ENCODE measurements around the gene ARHGEF17. TPM values are rescaled to one million over a fixed set of nuclear protein-coding genes. Genes with fewer than 3 reads are reported as not detected.

ARHGEF17 gene
- total RNA-seq, 1 donor from 2014 or later: 43.3 TPM

DNA sequence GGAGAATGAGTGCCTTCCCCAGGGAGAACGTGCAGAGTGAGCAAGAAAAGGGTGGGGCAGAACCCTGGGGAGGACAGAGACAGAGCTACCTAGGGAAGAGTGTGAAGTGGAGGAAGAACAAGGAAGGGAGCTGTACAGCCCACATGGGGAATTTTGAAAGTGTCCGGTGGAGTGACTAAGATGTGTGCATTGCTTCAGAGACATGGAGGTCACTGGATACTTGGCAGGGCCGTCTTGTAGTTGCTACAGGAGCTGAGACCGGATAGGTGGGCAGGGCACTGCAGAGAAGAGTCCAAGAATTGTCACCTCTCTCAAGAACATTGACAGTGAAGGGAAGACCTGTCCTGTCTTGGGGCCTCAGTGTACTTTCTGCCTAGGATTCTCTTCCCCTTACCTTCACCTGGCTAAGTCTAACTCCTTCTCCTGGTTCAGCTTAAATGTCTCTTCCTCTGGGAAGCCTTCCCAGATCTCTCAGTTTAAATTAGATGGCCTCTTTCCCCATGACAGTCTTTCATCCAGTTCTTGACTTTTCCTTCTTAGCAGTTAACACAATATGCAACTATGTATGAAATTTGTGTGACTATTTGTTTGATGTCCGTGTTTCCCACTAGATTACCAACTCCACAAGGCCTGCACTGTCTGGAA lies 45.1 kb upstream of the ARHGEF17 start:
- DNase-seq: no peak
- TF ChIP-seq, protein P1, sequence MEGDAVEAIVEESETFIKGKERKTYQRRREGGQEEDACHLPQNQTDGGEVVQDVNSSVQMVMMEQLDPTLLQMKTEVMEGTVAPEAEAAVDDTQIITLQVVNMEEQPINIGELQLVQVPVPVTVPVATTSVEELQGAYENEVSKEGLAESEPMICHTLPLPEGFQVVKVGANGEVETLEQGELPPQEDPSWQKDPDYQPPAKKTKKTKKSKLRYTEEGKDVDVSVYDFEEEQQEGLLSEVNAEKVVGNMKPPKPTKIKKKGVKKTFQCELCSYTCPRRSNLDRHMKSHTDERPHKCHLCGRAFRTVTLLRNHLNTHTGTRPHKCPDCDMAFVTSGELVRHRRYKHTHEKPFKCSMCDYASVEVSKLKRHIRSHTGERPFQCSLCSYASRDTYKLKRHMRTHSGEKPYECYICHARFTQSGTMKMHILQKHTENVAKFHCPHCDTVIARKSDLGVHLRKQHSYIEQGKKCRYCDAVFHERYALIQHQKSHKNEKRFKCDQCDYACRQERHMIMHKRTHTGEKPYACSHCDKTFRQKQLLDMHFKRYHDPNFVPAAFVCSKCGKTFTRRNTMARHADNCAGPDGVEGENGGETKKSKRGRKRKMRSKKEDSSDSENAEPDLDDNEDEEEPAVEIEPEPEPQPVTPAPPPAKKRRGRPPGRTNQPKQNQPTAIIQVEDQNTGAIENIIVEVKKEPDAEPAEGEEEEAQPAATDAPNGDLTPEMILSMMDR (IDR thresholded peaks at IDR 0.05; ENCODE audit: partially characterized antibody, unreplicated experiment): no peak
- Mint-ChIP-seq H3K27me3 (ENCODE audit: unreplicated experiment) (peaks cover 8% of the 10 kb centered on the region), H3K27ac (ENCODE audit: unreplicated experiment) (no peak overlapping the region), H3K9me3 (ENCODE audit: unreplicated experiment) (peaks cover 3% of the 10 kb centered on the region), H3K4me1 (ENCODE audit: low read depth, unreplicated experiment) (peaks cover 28% of the 10 kb centered on the region), H3K4me3 (ENCODE audit: unreplicated experiment) (no peak overlapping the region), H3K36me3 (ENCODE audit: unreplicated experiment) (no peaks in the 10 kb centered on the region)

DNA sequence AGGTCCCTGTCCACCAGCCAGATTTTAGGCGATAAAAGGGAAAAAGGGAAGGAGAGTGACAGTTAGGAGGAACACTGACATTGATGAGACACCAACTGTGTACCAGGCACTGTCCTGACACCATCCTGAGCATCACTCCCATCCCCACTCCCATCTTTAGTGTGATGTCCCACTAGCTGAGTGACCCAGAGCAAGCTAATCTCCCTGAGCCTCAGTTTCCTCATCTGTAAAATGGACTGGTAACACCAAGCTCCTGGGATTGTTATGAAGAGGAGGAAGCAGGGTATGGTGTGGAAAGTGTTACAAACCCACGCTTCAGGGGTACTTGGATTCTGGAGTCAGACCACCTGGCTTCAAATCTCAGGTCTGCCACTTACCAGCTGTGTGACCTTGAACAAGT lies 44.4 kb upstream of the ARHGEF17 start:
- Mint-ChIP-seq H3K9me3 (ENCODE audit: unreplicated experiment) (peaks cover 3% of the 10 kb centered on the region), H3K36me3 (ENCODE audit: unreplicated experiment) (no peaks in the 10 kb centered on the region), H3K4me1 (ENCODE audit: low read depth, unreplicated experiment) (peaks cover 27% of the 10 kb centered on the region), H3K4me3 (ENCODE audit: unreplicated experiment) (no peak overlapping the region), H3K27me3 (ENCODE audit: unreplicated experiment) (peaks cover 8% of the 10 kb centered on the region), H3K27ac (ENCODE audit: unreplicated experiment) (no peak overlapping the region)
- no peak for DNase-seq
- TF ChIP-seq, protein P1 (IDR thresholded peaks at IDR 0.05; ENCODE audit: partially characterized antibody, unreplicated experiment): no peak

DNA sequence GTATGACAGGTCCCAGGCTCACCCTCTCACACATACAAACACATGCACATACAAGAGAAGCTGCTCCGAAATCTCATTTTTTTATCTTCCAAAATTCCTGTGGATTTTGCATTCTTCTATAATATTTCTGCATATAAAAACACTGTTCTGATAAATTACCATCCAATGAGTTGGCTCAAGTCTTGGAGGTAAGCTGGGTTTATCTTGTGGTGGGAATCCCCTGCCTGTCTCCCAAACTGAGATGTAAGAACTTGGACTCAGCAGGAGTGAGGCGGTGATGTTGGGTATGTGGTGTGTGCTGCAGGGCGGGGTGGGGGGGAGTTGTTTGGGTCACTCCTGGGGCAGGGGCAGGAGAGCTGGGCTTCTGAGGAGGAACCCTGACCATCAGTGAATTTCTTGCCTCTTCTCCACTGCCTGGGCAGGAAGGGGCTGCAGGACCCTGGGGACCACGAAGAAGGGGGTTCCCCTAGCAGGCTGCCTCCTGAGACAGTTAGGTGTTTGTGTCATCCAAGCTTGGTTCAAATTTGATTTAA lies 42.7 kb upstream of the ARHGEF17 start:
- Mint-ChIP-seq H3K27ac (ENCODE audit: unreplicated experiment) (no peak overlapping the region), H3K36me3 (ENCODE audit: unreplicated experiment) (no peaks in the 10 kb centered on the region), H3K9me3 (ENCODE audit: unreplicated experiment) (peaks cover 3% of the 10 kb centered on the region), H3K4me1 (ENCODE audit: low read depth, unreplicated experiment) (peaks cover 24% of the 10 kb centered on the region), H3K4me3 (ENCODE audit: unreplicated experiment) (no peak overlapping the region), H3K27me3 (ENCODE audit: unreplicated experiment) (peaks cover 4% of the 10 kb centered on the region)
- TF ChIP-seq, protein P1 (IDR thresholded peaks at IDR 0.05; ENCODE audit: partially characterized antibody, unreplicated experiment): no peak
- DNase-seq: no peak

DNA sequence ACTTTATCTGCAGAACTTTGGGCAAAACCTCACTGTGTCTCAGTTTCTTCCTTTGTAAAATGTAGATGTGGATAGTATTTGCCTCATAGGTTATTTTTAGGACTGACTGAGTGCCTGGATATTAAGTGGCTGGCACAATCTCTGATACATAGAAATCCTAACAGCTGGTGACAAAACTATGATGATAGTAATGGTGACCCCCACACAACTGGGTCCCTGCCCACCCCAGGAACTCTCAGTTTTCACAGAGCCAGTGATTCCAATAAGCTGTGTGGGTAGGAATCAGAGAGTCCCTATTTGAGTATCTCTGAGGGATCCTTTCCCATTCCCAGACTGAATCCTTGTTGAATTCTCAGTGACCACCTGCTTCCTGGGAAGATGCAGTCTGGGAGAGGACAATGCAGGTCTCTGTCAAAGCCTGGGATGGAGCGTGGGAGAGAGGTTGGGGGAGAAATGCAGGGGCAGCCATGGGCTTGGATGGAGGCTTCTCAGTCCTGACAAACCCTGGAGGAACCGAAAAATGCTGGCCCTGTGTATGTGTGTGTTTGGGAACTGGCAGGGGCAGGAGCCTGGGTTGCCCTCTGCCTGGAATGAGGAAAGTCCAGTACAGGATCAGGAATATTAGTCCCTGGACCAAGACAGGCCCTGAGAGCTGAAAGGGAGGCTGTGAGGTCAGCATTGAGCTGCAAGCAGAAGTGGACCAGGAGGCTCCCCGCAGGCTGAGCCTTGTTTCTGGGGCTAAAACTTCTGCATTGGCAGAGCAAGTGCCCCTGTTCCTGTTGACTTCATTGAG lies 42.0 kb upstream of the ARHGEF17 start:
- Mint-ChIP-seq H3K4me1 (ENCODE audit: low read depth, unreplicated experiment) (peaks cover 25% of the 10 kb centered on the region), H3K9me3 (ENCODE audit: unreplicated experiment) (peaks cover 3% of the 10 kb centered on the region), H3K27me3 (ENCODE audit: unreplicated experiment) (peaks cover 5% of the 10 kb centered on the region), H3K36me3 (ENCODE audit: unreplicated experiment) (no peaks in the 10 kb centered on the region), H3K27ac (ENCODE audit: unreplicated experiment) (no peak overlapping the region), H3K4me3 (ENCODE audit: unreplicated experiment) (no peak overlapping the region)
- no peak for DNase-seq
- TF ChIP-seq, protein P1 (IDR thresholded peaks at IDR 0.05; ENCODE audit: partially characterized antibody, unreplicated experiment): no peak

DNA sequence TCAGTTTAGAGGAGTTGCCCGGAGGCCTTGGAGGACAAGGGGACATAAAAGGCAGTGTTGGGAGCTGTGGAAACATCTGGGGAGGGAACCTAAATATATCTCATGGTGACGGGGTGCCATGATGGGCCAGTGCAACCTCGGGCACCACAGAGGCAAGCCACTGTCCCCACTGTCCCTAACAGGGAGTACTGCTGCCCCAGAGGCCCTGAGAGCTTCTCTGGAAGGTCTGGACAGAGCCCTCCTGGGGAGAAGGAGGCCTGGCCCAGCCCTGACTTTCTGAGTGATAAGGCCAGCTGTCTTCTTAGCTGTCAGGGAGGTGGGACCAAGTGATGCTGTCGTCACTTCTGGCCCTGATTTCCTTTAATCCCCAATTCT lies 41.4 kb upstream of the ARHGEF17 start:
- H3K27ac Mint-ChIP-seq (ENCODE audit: unreplicated experiment): no peak overlapping the region
- DNase-seq: no peak
- peaks cover 30% of the 10 kb centered on the region for H3K4me1 Mint-ChIP-seq (ENCODE audit: low read depth, unreplicated experiment)
- no peaks in the 10 kb centered on the region for H3K36me3 Mint-ChIP-seq (ENCODE audit: unreplicated experiment)
- TF ChIP-seq, protein P1 (IDR thresholded peaks at IDR 0.05; ENCODE audit: partially characterized antibody, unreplicated experiment): no peak
- peaks cover 5% of the 10 kb centered on the region for H3K27me3 Mint-ChIP-seq (ENCODE audit: unreplicated experiment)
- H3K4me3 Mint-ChIP-seq (ENCODE audit: unreplicated experiment): no peak overlapping the region
- H3K9me3 Mint-ChIP-seq (ENCODE audit: unreplicated experiment): peaks cover 6% of the 10 kb centered on the region

Data from glutamatergic neuron (in vitro differentiated cells).